Measurements from ENCODE around the gene VWC2L.

Gene VWC2L

DNA sequence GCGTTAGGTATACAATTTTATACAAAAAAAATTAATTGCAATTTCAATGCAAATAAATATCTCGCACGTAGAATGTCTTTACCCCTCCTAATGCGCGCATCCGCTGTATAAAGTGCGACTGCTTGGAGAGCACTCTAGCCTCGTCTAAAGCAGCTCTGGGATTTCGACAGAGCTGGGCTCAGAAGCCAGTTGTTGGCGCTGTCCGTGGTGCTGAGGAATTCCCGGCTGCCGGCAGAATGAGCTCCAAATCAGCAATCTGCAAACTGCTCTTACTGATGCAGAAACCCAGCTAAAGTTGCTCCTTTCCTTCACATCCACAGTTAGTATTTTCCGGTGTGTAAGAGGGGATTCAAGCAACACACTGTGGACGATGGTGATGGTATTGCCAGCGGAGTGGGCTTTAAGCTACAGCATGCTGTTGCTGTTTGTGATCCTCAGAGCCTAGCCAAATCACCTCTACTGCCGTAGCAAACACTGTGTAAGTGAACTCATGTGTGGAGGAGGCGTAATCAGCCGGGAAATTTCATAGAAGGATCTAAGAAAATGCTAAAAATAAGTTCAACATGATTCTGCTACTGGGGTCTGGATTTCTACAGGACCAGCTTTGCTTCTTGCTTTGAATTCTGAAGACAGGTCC, at the start of gene VWC2L:
Gene VWC2L (plus strand): TSS at position 137 of the 637 bp plus-strand sequence. CDS start 3,140 bp downstream, outside the sequence.
- FAIRE-seq = peak; percentile 84

DNA sequence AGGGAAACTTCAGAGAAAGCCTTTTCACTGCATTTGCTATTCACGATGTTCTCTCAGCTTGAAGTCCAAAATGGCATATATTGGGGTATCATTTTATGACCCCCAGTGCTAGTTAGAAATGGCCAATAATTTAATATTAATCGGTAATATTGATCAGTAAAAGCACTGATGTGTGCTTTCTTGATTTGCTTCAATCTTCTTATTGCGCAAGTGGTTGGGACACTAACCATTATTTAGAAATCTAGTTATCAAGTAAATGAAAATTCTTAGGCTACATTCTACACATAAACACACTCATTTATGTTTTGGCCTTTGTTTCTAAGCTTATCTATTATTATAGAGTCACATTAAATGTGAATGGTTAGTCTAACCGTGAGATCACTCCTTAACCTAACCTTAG, 49.7 kb upstream of the VWC2L start:
- FAIRE-seq = no peak

DNA sequence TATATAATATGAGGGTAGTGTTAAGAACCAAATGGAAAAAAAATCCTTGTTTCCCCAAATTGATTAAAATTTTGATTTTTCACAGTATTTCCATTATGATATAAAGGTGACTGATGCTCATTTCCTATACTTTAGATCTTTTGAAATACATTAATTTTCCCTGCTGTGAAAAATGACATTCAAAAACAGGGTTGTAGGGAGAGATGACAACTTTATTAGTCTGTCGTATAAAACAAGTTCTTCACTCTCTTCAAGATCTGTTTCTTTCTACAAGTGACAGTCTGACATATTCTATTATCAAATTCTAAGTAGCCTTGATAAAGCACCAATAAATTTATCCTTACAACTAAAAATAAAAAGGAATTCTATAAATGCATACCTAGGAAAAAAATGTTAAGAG, 45.3 kb upstream of the VWC2L start:
- FAIRE-seq = no peak

DNA sequence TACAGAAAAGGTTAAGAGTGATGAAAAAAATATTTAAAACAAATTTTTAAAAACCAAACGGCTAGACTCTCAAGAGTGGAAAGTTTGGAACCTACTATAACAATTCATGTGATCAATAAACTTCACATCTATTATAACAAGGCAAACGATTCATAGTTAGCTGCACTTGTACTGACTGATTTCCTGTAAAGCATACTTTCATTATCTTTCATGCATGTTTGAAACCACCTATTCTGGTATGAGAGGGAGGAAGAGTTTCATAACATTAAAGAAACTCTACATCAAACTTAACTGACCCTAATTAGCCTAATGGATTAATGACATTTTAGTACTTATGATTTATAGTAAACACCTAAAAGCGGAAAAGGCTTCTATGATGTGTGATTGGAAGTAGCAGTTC, 43.7 kb upstream of the VWC2L start:
- FAIRE-seq = no peak

DNA sequence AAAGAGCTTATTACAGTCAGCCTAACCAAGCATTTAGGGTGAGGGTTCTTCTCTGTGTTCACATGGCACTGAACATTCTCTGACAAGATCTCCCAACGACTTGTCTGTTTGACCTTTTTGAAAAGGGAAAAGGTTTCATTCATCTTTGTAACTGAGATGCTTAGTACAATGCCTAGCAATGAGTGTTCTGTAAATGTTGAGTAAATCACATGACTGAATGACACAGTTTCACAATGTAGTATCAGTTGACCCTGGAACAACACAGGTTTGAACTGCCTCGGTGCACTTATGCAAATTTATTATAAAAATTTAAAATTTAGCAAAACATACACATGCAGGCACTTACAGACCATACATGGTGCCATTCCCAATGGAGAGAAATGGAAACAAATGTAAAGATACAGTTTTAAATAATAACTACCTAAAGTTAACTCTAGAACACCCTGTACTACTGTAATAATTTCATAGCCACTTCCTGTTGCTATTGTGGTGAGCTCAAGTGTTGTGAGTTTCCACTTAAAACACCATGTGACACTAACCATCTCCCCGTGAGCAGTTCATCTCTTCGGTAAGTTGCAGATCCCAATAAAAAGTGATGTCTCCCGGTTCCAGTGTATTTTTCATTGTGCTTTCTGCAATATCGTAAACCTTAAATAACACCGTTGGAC, 34.1 kb upstream of the VWC2L start:
- FAIRE-seq = no peak

DNA sequence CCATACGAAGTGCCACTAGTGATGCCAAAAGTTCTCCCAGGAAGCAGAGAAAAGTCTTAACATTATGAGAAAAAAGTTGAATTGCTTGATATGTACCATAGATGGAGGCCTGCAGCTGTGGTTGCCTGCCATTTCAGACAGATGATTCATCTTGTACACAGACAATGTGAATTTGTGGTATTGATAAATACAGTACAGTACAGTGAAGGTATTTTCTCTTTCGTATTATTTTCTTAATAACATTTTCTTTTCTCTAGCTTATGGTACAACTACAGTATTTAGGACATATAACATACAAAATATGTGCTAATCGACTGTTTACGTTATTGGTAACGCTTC, 33.6 kb upstream of the VWC2L start:
- FAIRE-seq = no peak

DNA sequence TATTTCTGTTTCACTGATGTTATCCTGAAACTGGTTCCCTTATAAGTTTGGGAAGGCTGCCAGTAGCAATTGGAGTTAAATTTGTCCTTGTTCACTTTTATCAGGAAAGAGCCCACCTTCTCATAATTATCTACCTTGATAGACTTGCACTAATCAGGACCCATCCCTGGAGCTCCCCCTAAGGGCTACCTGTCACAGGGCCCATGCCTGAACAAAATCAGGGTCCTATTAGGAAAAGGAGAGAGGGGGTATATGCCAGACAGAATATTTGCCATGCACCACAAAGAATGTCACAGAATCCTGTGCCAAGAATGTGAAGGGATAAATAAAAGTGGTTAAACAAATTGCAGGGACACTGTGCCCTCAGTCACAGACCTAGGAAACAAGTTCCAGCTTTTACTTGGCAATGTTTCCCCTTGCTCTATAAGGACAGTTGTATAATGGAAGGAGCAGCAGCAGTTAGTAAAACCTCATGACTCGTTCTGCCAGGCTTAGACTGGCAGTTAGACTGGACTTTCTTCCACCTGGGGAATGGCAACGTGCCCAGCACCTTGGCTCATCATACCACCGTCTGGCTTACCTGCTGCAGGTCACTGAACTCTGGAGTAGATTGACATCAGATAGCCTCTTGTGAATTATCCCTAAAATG, 32.3 kb upstream of the VWC2L start:
- no peak for FAIRE-seq

DNA sequence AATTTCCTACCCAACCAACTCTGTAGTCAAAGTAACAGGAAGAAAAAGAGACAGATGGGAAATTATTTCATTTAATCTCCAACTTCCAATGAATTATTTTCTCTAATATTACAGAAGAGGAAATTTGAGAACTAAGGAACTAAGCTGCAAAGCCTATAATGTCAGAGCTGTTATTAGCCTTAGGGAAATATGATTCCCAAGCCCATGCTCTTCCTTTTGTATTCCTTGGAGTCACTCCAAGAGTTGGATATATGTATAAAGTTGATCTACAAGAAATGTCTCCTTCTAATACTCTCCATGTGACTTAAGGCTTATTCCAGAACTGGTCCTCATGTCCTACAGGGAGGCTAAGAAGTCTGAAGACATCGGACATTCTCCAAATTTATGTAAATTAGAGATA, 31.6 kb upstream of the VWC2L start:
- FAIRE-seq = no peak

DNA sequence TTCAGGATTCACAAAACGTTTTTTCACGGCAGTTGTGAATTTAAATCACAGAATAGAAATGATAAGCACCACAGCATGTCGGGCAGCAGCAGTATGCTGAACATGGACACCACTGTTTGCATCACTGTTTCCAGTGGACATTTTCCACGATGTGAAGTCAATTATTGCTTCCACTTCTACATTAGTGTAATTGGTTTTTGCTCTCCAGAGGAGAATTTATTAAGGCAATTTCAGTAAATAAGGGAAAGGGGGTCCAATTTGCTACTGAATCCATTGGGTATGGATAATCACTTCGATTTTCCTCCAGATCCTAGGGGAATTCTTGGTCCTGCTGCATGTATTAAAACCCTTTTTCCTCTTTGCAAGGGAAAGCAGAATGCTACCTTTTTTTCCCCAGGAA, 30.2 kb upstream of the VWC2L start:
- FAIRE-seq = no peak

DNA sequence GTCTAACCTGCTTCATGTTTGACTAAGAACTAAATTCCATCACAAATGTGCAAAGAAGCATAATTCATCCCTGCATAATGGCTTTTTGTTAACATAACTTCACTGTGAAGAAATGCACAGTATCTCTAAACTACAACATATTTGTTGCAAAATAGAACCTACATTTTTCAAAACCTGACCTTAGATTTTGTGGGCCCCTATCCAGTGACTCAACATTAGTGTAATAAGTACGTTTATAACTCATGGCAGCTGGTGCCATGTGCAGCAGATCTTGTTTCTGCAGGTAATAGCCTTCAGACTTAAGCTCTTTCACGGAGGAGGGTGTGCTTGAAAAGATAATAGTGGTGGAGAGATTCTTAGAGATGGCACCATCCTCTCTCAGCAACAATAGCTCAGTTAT, 28.6 kb upstream of the VWC2L start:
- FAIRE-seq = no peak

DNA sequence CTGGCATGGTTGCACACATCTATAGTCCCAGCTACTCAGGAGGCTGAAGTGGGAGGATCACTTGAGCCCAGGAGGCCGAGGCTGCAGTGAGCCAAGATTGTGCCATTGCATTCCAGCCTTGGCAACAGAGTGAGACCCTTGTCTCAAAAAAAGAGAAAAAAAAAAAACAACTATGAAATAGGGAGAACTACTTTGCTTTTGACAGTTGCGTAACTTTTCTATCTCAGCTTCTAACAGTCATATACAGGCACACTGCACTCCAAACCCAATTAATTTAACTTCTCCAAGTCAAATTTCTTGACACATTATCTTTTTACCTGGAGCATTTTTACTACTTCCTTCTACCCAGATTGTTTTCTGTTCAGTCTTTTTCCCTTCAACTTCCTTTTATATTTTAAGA, 24.1 kb upstream of the VWC2L start:
- FAIRE-seq = no peak

DNA sequence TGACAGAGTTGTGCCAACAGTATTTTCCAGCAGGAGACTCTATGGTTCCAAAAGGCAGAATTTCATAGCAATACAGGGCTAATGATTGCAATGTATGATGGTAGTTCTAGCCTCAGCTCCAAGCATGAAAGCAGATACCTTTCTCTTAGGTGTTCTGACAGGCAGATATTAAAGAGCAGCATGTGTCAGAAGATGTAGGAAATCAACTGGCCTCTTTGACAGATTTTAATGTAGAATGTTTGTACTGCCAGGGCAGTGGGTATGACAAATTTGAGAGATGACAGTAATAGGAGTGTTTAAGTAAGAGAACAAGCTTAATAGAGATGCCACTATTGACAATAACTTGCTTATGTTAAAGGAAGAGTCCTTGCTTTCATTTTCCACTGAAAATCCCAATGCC, 21.5 kb upstream of the VWC2L start:
- FAIRE-seq = no peak

DNA sequence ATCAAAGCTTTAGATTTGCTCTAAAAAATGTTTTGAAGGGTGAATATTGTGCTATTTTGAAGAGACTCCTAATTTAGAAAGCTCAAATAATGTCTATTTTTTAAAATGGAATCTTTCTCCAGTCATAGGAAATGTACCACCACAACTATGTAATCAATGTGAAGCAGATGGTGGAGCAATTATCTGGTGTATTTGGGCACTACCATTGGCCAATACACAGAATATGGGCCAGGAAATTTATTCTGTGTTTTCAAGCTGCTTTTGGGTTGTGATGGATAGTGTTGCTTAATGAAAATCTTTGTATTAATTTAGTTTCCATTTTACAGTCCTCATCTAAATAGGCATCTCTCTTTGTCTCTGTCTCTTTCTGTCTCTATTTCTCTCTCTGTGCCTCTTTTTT, 17.1 kb upstream of the VWC2L start:
- FAIRE-seq = no peak

DNA sequence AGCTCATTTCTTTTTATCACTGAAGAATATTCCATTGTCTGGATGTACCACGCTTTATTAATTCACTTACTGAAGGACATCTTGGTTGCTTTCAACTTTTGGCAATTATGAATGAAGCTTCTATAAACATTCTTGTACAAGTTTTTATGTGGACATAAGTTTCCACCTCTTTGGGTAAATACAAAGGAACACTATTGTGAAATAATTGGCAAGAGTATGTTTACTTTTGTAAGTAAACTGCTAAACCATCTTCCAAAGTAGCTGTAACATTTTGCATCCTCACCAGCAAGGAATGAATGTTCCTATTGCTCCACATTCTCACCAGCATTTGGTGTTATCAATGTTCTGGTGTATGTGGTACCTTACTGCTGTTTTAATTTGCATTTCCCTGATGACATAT, 15.8 kb upstream of the VWC2L start:
- FAIRE-seq = no peak

DNA sequence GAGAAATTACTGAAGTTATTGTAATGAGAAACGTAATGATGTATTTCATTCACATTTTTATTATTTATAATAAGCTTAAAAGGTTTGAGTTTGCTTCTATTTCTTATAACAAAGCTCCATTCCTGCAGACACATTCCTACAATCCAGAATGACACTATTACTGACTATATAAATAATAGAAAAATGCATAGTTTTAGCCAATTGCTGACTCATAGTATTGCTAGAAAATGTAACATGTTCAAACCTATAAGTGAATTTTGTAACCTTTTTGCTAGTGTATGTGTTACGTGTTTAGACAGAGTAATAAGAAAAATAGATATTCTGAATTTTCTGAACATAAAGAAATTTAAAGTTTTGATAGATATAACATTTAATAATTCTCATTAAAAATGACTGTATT, 9.3 kb upstream of the VWC2L start:
- no peak for FAIRE-seq

DNA sequence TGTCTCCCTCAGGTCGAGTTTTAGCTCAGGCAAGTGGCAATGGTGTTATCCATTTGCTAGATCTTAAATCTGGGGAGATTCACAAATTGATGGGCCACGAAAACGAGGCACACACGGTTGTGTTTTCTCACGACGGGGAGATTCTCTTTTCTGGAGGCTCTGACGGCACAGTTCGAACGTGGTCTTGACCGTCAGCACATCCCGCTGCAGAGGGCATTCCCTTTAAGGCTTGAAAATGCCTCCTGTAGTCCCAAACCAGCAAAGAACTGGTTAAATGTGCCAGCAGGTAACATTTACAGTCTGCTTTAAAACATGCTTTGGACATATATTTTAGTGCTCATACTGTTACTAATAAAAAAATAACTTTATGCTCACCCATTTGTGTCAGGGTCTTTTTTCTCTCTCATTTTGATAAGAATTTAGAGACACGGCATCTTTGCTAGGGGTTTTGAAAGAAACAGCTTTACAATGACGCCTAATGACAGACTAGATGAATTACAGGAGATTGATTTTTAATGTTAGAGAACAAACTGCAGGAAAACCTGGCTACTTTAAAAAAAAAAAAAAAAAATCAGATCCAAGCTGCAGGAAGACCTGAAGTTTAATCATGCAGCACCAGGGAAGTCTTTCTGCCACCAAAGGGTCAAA, 602 bp upstream of the VWC2L start:
- FAIRE-seq = no peak

DNA sequence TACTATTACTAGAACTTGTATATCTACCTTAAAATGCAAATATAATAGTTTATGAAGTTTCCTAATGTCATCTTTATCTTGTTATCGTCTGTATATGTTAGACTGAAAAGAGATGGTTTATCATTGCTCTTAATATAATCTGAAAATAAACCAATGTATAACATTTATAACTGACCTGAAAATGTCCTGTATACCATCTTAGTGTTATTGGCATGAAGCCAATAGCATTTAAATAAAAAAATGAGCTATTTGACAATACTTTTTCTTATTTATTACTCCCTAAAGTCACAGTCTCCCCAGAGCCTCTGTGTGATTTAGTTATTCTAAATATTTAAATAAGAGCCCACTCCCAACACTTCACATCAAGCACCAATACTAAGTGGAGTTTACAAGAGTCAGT, 1.8 kb downstream of the VWC2L start:
- FAIRE-seq = no peak

DNA sequence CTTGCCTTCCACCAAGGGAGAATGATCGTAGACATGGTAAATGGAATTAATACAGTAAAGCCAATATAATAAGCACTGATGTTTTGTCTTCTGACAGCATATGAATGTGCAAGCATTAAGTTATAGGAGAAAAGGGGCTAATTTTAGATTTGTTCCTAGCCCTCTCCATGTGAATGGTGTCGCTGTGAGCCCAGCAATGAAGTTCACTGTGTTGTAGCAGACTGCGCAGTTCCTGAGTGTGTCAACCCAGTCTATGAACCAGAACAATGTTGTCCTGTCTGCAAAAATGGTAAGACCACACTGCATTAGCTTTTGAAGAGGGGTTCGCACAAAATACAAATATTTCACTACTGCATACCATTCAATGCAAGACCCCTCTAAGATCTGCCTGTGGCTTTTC, 25.6 kb downstream of the VWC2L start:
- no peak for FAIRE-seq

DNA sequence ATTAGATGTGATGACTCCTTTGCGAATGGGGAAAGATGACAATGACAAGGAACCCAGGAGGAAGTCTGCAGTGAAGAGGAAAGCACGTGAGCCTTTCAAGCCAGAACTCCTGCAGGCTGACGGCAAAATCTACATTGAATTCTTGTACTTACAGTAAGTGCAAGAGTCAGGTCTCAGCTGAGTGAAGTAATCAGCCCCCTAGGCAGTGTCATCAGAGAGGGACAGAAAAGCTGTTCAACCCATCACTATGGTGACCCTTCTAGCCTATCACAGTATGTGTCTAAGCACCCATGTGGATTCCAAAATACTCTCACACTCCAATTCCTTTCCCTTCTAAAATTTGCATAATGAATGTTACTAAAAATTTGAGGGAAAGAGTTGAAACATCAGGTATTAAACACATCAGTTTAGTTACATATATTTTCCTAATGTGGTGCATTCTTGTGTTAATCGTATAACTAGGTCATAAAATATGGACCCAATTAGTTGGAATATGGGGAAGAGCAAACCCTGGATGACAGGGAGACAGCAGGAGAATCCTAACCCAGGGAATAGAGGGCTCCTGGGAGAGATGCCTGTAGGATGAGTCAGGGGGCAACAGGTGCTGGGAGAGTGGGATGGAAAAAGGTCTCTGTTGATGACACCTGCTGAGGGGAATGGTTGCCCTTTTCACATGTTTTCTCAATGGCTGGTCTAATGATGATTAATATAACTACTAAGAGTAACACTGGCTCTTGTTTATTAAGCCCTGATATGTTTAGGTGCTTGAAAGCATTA, 39.5 kb downstream of the VWC2L start:
- no peak for FAIRE-seq

DNA sequence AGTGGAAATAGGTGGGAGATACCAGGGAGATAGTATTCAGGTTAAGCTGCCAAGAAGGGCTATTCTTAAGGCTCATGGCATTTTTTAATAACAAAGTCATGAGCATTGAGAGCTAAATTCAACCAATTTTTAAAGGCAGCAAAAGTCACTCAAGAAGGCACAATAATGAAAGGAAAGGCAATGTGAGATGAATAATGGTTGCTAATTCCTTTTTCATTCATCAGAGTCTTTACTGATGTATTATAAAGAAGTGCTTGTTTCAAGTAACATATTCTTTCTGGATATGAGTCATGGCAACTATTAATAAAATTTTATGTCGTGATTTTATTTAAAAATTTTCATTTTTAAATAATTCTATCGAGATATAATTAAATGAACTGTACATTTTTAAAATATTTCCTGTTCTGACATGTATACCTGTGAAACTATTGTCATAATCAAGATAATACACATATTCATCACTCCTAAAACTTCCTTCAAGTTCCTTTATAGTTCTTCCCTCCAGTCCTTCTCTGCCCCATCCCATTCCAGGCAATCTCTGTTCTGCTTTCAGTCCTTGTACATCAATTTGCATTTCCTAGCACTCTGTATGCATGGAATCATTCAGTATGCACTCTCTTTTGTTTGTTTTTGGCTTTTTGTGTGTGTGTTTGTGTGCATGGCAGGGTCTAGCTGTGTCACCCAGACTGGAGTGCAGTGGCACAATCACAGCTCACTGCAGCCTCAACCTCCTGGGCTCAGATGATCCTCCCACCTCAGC, 40.8 kb downstream of the VWC2L start:
- FAIRE-seq = no peak

DNA sequence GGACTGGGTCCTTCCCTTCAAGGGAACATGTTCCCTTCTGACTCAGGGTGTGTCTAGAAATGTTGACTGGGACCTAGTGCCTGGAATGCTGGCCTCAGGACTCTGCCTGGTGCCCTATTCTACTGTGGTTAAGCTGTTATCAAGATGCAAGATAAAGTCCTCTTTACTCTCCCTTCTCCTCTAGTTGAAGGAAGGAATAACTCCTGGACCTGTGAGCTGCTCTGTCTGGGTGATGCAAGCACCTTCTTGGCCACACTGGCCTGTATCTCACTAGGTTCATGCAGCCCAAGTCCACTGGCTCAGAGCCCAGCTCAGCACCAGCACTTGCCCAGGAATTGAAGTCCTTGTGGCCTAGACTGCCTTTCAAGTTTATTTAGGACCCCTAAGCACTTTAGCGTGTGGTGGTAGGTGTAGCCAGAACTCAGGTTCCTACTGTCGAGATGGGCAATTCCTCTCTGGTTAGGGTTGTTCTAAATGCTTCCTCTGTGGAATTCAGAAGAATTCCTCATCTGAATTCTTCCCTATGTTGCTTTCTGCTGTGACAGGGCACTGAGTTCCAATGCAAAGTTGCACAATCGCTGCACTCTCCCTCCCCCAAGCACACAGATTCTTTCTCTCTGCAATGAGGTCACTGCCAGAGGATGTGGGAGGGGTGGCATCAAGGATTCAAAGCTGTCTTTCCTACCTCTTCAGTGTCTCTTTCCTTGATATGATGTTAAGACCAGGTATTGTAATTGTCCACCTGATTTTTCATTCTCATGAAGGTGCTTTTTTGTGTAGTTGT, 54.7 kb downstream of the VWC2L start:
- FAIRE-seq = no peak

DNA sequence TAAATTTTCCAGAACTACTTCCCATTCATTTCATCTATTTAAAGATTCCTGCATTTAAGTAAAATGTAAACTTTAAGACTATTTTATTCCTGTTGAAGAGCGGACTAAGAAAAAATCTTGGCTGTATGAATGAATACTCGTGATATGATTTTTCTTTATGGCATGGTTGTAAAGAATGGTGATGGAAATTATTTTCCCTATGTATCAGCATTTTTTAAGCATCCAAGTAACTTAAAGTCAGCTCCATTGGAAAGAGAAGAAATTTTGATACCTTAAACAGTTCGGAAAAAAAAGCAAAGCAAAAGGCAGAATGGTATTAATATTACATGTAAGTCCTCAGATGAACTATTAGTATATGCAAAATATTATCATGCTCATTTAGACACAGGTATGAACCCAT, 58.9 kb downstream of the VWC2L start:
- no peak for FAIRE-seq
